Measurements from ENCODE around the gene CFAP221. TPM values are rescaled to one million over a fixed set of nuclear protein-coding genes. Genes with fewer than 3 reads are reported as not detected.
"Not testable (repeated sequence)": the region's sequence is repeated elsewhere in the genome, so short reads cannot be mapped to it uniquely, and the experiment has no call there.

CFAP221 gene
- total RNA-seq, 1 experiment from 2014 or later, result not detected

- no peaks in the 10 kb centered on the region for H3K36me3 Mint-ChIP-seq (ENCODE audit: insufficient read depth, unreplicated experiment)
- no TSS peak for BruUV-seq (replicated peaks)
- no peak overlapping the region for H3K27ac Mint-ChIP-seq (ENCODE audit: low read depth, unreplicated experiment)
- no peak overlapping the region for H3K4me3 Mint-ChIP-seq (ENCODE audit: unreplicated experiment)
- peaks cover 30% of the 10 kb centered on the region for H3K27me3 Mint-ChIP-seq (ENCODE audit: insufficient read depth, unreplicated experiment)
- POLR2A ChIA-PET, result interaction anchor here (0.6 kb wide), 1 partner anchor 58 kb away, joined by 3 read pairs; no protein-coding TSS in a partner anchor
- intact Hi-C loops (cut with micrococcal nuclease), result no loop called here
- TF ChIP-seq, protein P1, sequence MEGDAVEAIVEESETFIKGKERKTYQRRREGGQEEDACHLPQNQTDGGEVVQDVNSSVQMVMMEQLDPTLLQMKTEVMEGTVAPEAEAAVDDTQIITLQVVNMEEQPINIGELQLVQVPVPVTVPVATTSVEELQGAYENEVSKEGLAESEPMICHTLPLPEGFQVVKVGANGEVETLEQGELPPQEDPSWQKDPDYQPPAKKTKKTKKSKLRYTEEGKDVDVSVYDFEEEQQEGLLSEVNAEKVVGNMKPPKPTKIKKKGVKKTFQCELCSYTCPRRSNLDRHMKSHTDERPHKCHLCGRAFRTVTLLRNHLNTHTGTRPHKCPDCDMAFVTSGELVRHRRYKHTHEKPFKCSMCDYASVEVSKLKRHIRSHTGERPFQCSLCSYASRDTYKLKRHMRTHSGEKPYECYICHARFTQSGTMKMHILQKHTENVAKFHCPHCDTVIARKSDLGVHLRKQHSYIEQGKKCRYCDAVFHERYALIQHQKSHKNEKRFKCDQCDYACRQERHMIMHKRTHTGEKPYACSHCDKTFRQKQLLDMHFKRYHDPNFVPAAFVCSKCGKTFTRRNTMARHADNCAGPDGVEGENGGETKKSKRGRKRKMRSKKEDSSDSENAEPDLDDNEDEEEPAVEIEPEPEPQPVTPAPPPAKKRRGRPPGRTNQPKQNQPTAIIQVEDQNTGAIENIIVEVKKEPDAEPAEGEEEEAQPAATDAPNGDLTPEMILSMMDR (IDR thresholded peaks at IDR 0.05; ENCODE audit: unreplicated experiment), result no peak
- CTCF ChIA-PET, result no interaction called here
- H3K9me3 Mint-ChIP-seq (ENCODE audit: unreplicated experiment), result peaks cover 6% of the 10 kb centered on the region
- DNase-seq (ENCODE audit: unreplicated experiment), result no peak
- no peaks in the 10 kb centered on the region for H3K4me1 Mint-ChIP-seq (ENCODE audit: insufficient read depth, unreplicated experiment)
Observed at GRCh38 chr2:119609337-119609736, 65.1 kb downstream of the CFAP221 start.

GRCh38 chr2:119614140-119614539 is 69.9 kb downstream of the CFAP221 start:
- peaks cover 23% of the 10 kb centered on the region for H3K27me3 Mint-ChIP-seq (ENCODE audit: insufficient read depth, unreplicated experiment)
- BruUV-seq (replicated peaks); CTCF ChIA-PET; DNase-seq (ENCODE audit: unreplicated experiment); intact Hi-C loops (cut with micrococcal nuclease); H3K4me3 Mint-ChIP-seq (ENCODE audit: unreplicated experiment); H3K4me1 Mint-ChIP-seq (ENCODE audit: insufficient read depth, unreplicated experiment); H3K36me3 Mint-ChIP-seq (ENCODE audit: insufficient read depth, unreplicated experiment); H3K27ac Mint-ChIP-seq (ENCODE audit: low read depth, unreplicated experiment); POLR2A ChIA-PET: not testable (repeated sequence)
- H3K9me3 Mint-ChIP-seq (ENCODE audit: unreplicated experiment), result peaks cover 16% of the 10 kb centered on the region

- no peaks in the 10 kb centered on the region for H3K36me3 Mint-ChIP-seq (ENCODE audit: insufficient read depth, unreplicated experiment)
- intact Hi-C loops (cut with micrococcal nuclease), result no loop called here
- DNase-seq (ENCODE audit: unreplicated experiment), result no peak
- H3K9me3 Mint-ChIP-seq (ENCODE audit: unreplicated experiment), result peaks cover 16% of the 10 kb centered on the region
- TF ChIP-seq, protein P1 (IDR thresholded peaks at IDR 0.05; ENCODE audit: unreplicated experiment), result no peak
- no peak overlapping the region for H3K27ac Mint-ChIP-seq (ENCODE audit: low read depth, unreplicated experiment)
- ChIA-PET CTCF (no interaction called here), POLR2A (no interaction called here)
- peaks cover 45% of the 10 kb centered on the region for H3K27me3 Mint-ChIP-seq (ENCODE audit: insufficient read depth, unreplicated experiment)
- BruUV-seq (replicated peaks), result no TSS peak
- H3K4me1 Mint-ChIP-seq (ENCODE audit: insufficient read depth, unreplicated experiment), result no peaks in the 10 kb centered on the region
- no peak overlapping the region for H3K4me3 Mint-ChIP-seq (ENCODE audit: unreplicated experiment)
Observed at GRCh38 chr2:119616421-119616820, 72.2 kb downstream of the CFAP221 start.

DNA sequence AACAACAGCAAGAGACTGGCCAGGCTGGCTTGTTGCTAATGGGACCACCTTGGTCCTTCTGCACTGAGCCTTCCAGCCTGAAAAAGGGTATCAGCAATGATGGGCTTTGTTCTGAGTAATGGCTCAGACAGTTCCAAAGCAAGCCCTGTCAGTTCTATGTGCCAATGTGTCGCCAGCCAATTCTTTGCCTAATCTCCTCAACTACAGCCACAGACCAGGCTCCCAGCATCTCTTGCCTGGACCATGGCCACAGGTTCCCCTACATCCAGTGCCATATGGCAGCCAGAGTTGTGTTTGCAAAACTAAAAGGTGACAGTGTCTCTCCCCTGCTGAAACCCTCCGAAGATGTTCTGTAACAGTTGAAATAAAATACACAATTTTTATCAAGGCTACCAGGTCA is 73.2 kb downstream of the CFAP221 start:
- TF ChIP-seq, protein P1 (IDR thresholded peaks at IDR 0.05; ENCODE audit: unreplicated experiment), result no peak
- intact Hi-C loops (cut with micrococcal nuclease), result no loop called here
- CTCF ChIA-PET, result interaction anchor here (0.6 kb wide), 1 partner anchor 1246 kb away, joined by 3 read pairs; no protein-coding TSS in a partner anchor
- Mint-ChIP-seq H3K27me3 (ENCODE audit: insufficient read depth, unreplicated experiment) (peaks cover 56% of the 10 kb centered on the region), H3K4me3 (ENCODE audit: unreplicated experiment) (no peak overlapping the region), H3K9me3 (ENCODE audit: unreplicated experiment) (peaks cover 16% of the 10 kb centered on the region), H3K36me3 (ENCODE audit: insufficient read depth, unreplicated experiment) (no peaks in the 10 kb centered on the region), H3K4me1 (ENCODE audit: insufficient read depth, unreplicated experiment) (no peaks in the 10 kb centered on the region), H3K27ac (ENCODE audit: low read depth, unreplicated experiment) (no peak overlapping the region)
- POLR2A ChIA-PET, result no interaction called here
- no TSS peak for BruUV-seq (replicated peaks)
- no peak for DNase-seq (ENCODE audit: unreplicated experiment)

GRCh38 chr2:119618725-119619124 is 74.5 kb downstream of the CFAP221 start:
- intact Hi-C loops (cut with micrococcal nuclease); POLR2A ChIA-PET; CTCF ChIA-PET; H3K4me3 Mint-ChIP-seq (ENCODE audit: unreplicated experiment); BruUV-seq (replicated peaks); H3K4me1 Mint-ChIP-seq (ENCODE audit: insufficient read depth, unreplicated experiment); H3K36me3 Mint-ChIP-seq (ENCODE audit: insufficient read depth, unreplicated experiment); H3K27ac Mint-ChIP-seq (ENCODE audit: low read depth, unreplicated experiment); DNase-seq (ENCODE audit: unreplicated experiment): not testable (repeated sequence)
- H3K9me3 Mint-ChIP-seq (ENCODE audit: unreplicated experiment), result peaks cover 16% of the 10 kb centered on the region
- H3K27me3 Mint-ChIP-seq (ENCODE audit: insufficient read depth, unreplicated experiment), result peaks cover 65% of the 10 kb centered on the region
